Activated T-helper 1 cell treated with anti-CD3 and anti-CD28 coated beads, Interleukin-12 subunit alpha, Interleukin-12 subunit beta, Interleukin-2, Interleukin-4 antibody, amounts not matched to agents 30 ng/mL and 10 ng/mL and 1 ng/mL, durations not matched to agents 14 hours and 24 hours and 36 hours (primary cell): ENCODE measurements around the gene FCHO1. TPM values are rescaled to one million over a fixed set of nuclear protein-coding genes. Genes with fewer than 3 reads are reported as not detected.

Experiments
- DNase-seq: peaks from one replicate; pipeline ENCODE4 v3.0.0; 2021; ENCODE audit warnings: low spot score
- H3K27ac Mint-ChIP-seq: one replicate; pipeline ENCODE4 v1.8.0; 2021; ENCODE audit warnings: mild to moderate bottlenecking, mixed read lengths
- H3K27me3 Mint-ChIP-seq: one replicate; pipeline ENCODE4 v1.8.0; 2022; ENCODE audit warnings: mild to moderate bottlenecking, moderate library complexity, mixed read lengths; ENCODE audit not compliant: insufficient read depth
- H3K36me3 Mint-ChIP-seq: one replicate; pipeline ENCODE4 v1.8.0; 2021; ENCODE audit warnings: low read depth, mixed read lengths
- H3K4me1 Mint-ChIP-seq: one replicate; pipeline ENCODE4 v1.8.0; 2021; ENCODE audit warnings: low read depth, mixed read lengths
- H3K4me3 Mint-ChIP-seq: one replicate; pipeline ENCODE4 v1.8.0; 2021; ENCODE audit warnings: mild to moderate bottlenecking, moderate library complexity, mixed read lengths
- H3K9me3 Mint-ChIP-seq: one replicate; pipeline ENCODE4 v1.8.0; 2021; ENCODE audit warnings: mixed read lengths
- intact Hi-C: fragments of 100-400 bp; cut with micrococcal nuclease; formaldehyde crosslinking; loops from one replicate; pipeline ENCODE4 v1.15.1; 2024
- total RNA-seq: library from RNA; stranded (reverse); gene quantifications from 2 replicates; pipeline ENCODE4 v1.2.3, GENCODE V29; 2022

Gene FCHO1
- total RNA-seq, 1 donor from 2014 or later, result 93.6 TPM

- H3K27me3 Mint-ChIP-seq, result no peaks in the 10 kb centered on the region
- peak overlapping the region; percentile 67 for H3K27ac Mint-ChIP-seq
- intact Hi-C loops, result no loop called here
- H3K9me3 Mint-ChIP-seq, result no peaks in the 10 kb centered on the region
- H3K4me1 Mint-ChIP-seq, result peaks cover 26% of the 10 kb centered on the region
- H3K4me3 Mint-ChIP-seq, result no peak overlapping the region
- peaks cover 2% of the 10 kb centered on the region for H3K36me3 Mint-ChIP-seq
- no peak for DNase-seq
Observed at GRCh38 chr19:17743874-17744580, 7.2 kb upstream of the FCHO1 start.

GRCh38 chr19:17747205-17748098 lies 3.8 kb upstream of the FCHO1 start:
- Mint-ChIP-seq H3K27me3 (no peaks in the 10 kb centered on the region), H3K4me3 (peak overlapping the region; percentile 97), H3K36me3 (peaks cover 10% of the 10 kb centered on the region), H3K27ac (peak overlapping the region; percentile 71), H3K9me3 (no peaks in the 10 kb centered on the region), H3K4me1 (peaks cover 49% of the 10 kb centered on the region)
- intact Hi-C loops, result loop anchor here (1.0 kb wide), 6 partner anchors 28 to 344 kb away; partner anchors contain the start of genes COLGALT1, MAP1S and PGLS
- DNase-seq, result peak; percentile 93

GRCh38 chr19:17748884-17749638 lies 2.2 kb upstream of the FCHO1 start:
- H3K36me3 Mint-ChIP-seq, result peaks cover 12% of the 10 kb centered on the region
- intact Hi-C loops, result no loop called here
- no peaks in the 10 kb centered on the region for H3K27me3 Mint-ChIP-seq
- no peak for DNase-seq
- H3K4me1 Mint-ChIP-seq, result peaks cover 49% of the 10 kb centered on the region
- H3K27ac Mint-ChIP-seq, result peak overlapping the region; percentile 99
- H3K9me3 Mint-ChIP-seq, result no peaks in the 10 kb centered on the region
- H3K4me3 Mint-ChIP-seq, result peak overlapping the region; percentile 97

GRCh38 chr19:17749912-17750317 lies 1.4 kb upstream of the FCHO1 start:
- H3K36me3 Mint-ChIP-seq, result peaks cover 20% of the 10 kb centered on the region
- DNase-seq, result no peak
- peak overlapping the region; percentile 99 for H3K27ac Mint-ChIP-seq
- H3K27me3 Mint-ChIP-seq, result no peaks in the 10 kb centered on the region
- H3K4me1 Mint-ChIP-seq, result peaks cover 56% of the 10 kb centered on the region
- H3K4me3 Mint-ChIP-seq, result peak overlapping the region; percentile 97
- H3K9me3 Mint-ChIP-seq, result no peaks in the 10 kb centered on the region
- intact Hi-C loops, result loop anchor here (5.0 kb wide), 2 partner anchors 143 to 213 kb away; no protein-coding TSS in a partner anchor

GRCh38 chr19:17751912-17752273 lies 616 bp downstream of the FCHO1 start:
- intact Hi-C loops, result loop anchor here (1.0 to 5.0 kb wide), 3 partner anchors 33 to 215 kb away; partner anchors contain the start of gene MAP1S
- peaks cover 34% of the 10 kb centered on the region for H3K36me3 Mint-ChIP-seq
- peak overlapping the region; percentile 97 for H3K4me3 Mint-ChIP-seq
- no peaks in the 10 kb centered on the region for H3K9me3 Mint-ChIP-seq
- no peak for DNase-seq
- peaks cover 68% of the 10 kb centered on the region for H3K4me1 Mint-ChIP-seq
- no peaks in the 10 kb centered on the region for H3K27me3 Mint-ChIP-seq
- H3K27ac Mint-ChIP-seq, result peak overlapping the region; percentile 99

- intact Hi-C loops, result loop anchor here (5.0 kb wide), 2 partner anchors 146 to 216 kb away; no protein-coding TSS in a partner anchor
- H3K27me3 Mint-ChIP-seq, result no peaks in the 10 kb centered on the region
- H3K4me3 Mint-ChIP-seq, result no peak overlapping the region
- no peak overlapping the region for H3K27ac Mint-ChIP-seq
- no peak for DNase-seq
- H3K9me3 Mint-ChIP-seq, result no peaks in the 10 kb centered on the region
- H3K36me3 Mint-ChIP-seq, result peaks cover 39% of the 10 kb centered on the region
- peaks cover 64% of the 10 kb centered on the region for H3K4me1 Mint-ChIP-seq
Observed at GRCh38 chr19:17752865-17753639, 1.8 kb downstream of the FCHO1 start.

- Mint-ChIP-seq H3K27me3 (no peaks in the 10 kb centered on the region), H3K4me1 (peaks cover 64% of the 10 kb centered on the region), H3K36me3 (peaks cover 42% of the 10 kb centered on the region), H3K27ac (no peak overlapping the region), H3K4me3 (peak overlapping the region; percentile 7), H3K9me3 (no peaks in the 10 kb centered on the region)
- intact Hi-C loops, result loop anchor here (5.0 kb wide), 2 partner anchors 147 to 217 kb away; no protein-coding TSS in a partner anchor
- no peak for DNase-seq
Observed at GRCh38 chr19:17753976-17754375, 2.7 kb downstream of the FCHO1 start.

GRCh38 chr19:17754634-17755442 lies 3.6 kb downstream of the FCHO1 start:
- intact Hi-C loops, result loop anchor here (5.0 kb wide), 2 partner anchors 148 to 218 kb away; no protein-coding TSS in a partner anchor
- DNase-seq, result no peak
- Mint-ChIP-seq H3K9me3 (no peaks in the 10 kb centered on the region), H3K4me3 (peak overlapping the region; percentile 48), H3K27me3 (no peaks in the 10 kb centered on the region), H3K27ac (peak overlapping the region; percentile 77), H3K4me1 (peaks cover 56% of the 10 kb centered on the region), H3K36me3 (peaks cover 42% of the 10 kb centered on the region)

GRCh38 chr19:17755443-17755890 lies 4.2 kb downstream of the FCHO1 start:
- no peak for DNase-seq
- Mint-ChIP-seq H3K27ac (peak overlapping the region; percentile 26), H3K36me3 (peaks cover 48% of the 10 kb centered on the region), H3K4me1 (peaks cover 49% of the 10 kb centered on the region), H3K4me3 (no peak overlapping the region), H3K9me3 (no peaks in the 10 kb centered on the region), H3K27me3 (no peaks in the 10 kb centered on the region)
- intact Hi-C loops, result no loop called here

- Mint-ChIP-seq H3K9me3 (no peaks in the 10 kb centered on the region), H3K36me3 (peaks cover 54% of the 10 kb centered on the region), H3K27me3 (no peaks in the 10 kb centered on the region), H3K27ac (peak overlapping the region; percentile 26), H3K4me3 (no peak overlapping the region), H3K4me1 (peaks cover 44% of the 10 kb centered on the region)
- intact Hi-C loops, result no loop called here
- DNase-seq, result no peak
Observed at GRCh38 chr19:17755977-17756670, 4.8 kb downstream of the FCHO1 start.

- Mint-ChIP-seq H3K27me3 (no peaks in the 10 kb centered on the region), H3K27ac (no peak overlapping the region), H3K4me1 (peaks cover 34% of the 10 kb centered on the region), H3K9me3 (no peaks in the 10 kb centered on the region), H3K36me3 (peaks cover 49% of the 10 kb centered on the region), H3K4me3 (no peak overlapping the region)
- intact Hi-C loops, result no loop called here
- DNase-seq, result no peak
Observed at GRCh38 chr19:17757125-17757524, 5.8 kb downstream of the FCHO1 start.
